K562 (cell line): ENCODE measurements around the gene SERPING1. TPM values are rescaled to one million over a fixed set of nuclear protein-coding genes. Genes with fewer than 3 reads are reported as not detected.

ENCODE experiments used
- CAMTA2 ChIP-seq: fragments of 250-450 bp; sonication (Bioruptor Pico); conservative IDR thresholded peaks from 2 replicates; pipeline ENCODE4 v1.5.1; 2022
- CBX8 ChIP-seq: fragments of 200-600 bp; sonication (generic); IDR thresholded peaks from 2 replicates; pipeline ENCODE4 v1.6.1; 2012; ENCODE audit warnings: borderline replicate concordance, mixed run types, low read depth, mild to moderate bottlenecking, moderate library complexity, mixed read lengths, low read length, control low read depth, inconsistent platforms; ENCODE audit not compliant: poor library complexity, severe bottlenecking; ENCODE audit errors: extremely low read depth
- CGGBP1 ChIP-seq: fragments of 250-450 bp; sonication (Bioruptor Pico); IDR thresholded peaks from 2 replicates; pipeline ENCODE4 v1.9.0; 2021; ENCODE audit warnings: mild to moderate bottlenecking
- DPF2 ChIP-seq: fragments of 450-650 bp; IDR thresholded peaks from 2 replicates; pipeline ENCODE4 v1.6.1; 2016
- EGR1 ChIP-seq: fragments of 450-650 bp; conservative IDR thresholded peaks from 2 replicates; pipeline ENCODE4 v1.6.1; 2017; ENCODE audit warnings: mild to moderate bottlenecking
- ELF4 ChIP-seq: fragments of 450-650 bp; formaldehyde crosslinking; IDR thresholded peaks from 2 replicates; pipeline ENCODE4 v1.4.0; 2022; ENCODE audit warnings: missing genetic modification characterization
- HCFC1 ChIP-seq: IDR thresholded peaks from 2 replicates; pipeline ENCODE4 v1.6.1; 2012; ENCODE audit warnings: low read depth, low read length, improper control_type of control experiment
- KAT7 ChIP-seq: sonication (generic); formaldehyde crosslinking; IDR thresholded peaks from 2 replicates; pipeline ENCODE4 v1.8.0; 2022; ENCODE audit warnings: missing genetic modification reagents, mild to moderate bottlenecking, borderline replicate concordance
- KHSRP ChIP-seq: fragments of 450-650 bp; IDR thresholded peaks from 2 replicates; pipeline ENCODE4 v1.6.1; 2017
- NELFE ChIP-seq: IDR thresholded peaks from 2 replicates; pipeline ENCODE4 v1.6.1; 2011; ENCODE audit warnings: mild to moderate bottlenecking; ENCODE audit not compliant: insufficient read depth, insufficient read length
- NONO ChIP-seq, 2 experiments: fragments of 200-400 bp in 1 of 2; fragments of 450-650 bp in 1 of 2; formaldehyde crosslinking in 1 of 2; IDR thresholded peaks; 2 replicates each; pipeline ENCODE4 v1.6.1; 2017; ENCODE audit warnings: low read depth in 2 of 2, mild to moderate bottlenecking in 2 of 2, moderate library complexity in 2 of 2, low read length in 1 of 2
- PYGO2 ChIP-seq: fragments of 450-650 bp; IDR thresholded peaks from 2 replicates; pipeline ENCODE4 v1.6.1; 2016; ENCODE audit warnings: mild to moderate bottlenecking, missing genetic modification characterization, moderate library complexity, missing compliant biosample characterization
- RBM22 ChIP-seq: fragments of 200-400 bp; formaldehyde crosslinking; IDR thresholded peaks from 2 replicates; pipeline ENCODE4 v1.6.1; 2018; ENCODE audit warnings: low read length, low read depth; ENCODE audit not compliant: poor library complexity, severe bottlenecking
- RBM25 ChIP-seq: fragments of 200-400 bp; formaldehyde crosslinking; IDR thresholded peaks from 2 replicates; pipeline ENCODE4 v1.6.1; 2018; ENCODE audit warnings: low read length, low read depth, moderate library complexity; ENCODE audit not compliant: severe bottlenecking
- RBM34 ChIP-seq: fragments of 200-400 bp; formaldehyde crosslinking; IDR thresholded peaks from 2 replicates; pipeline ENCODE4 v1.6.1; 2018; ENCODE audit warnings: low read length, borderline replicate concordance; ENCODE audit not compliant: insufficient read depth
- SOX6 ChIP-seq: fragments of 450-650 bp; IDR thresholded peaks from 2 replicates; pipeline ENCODE4 v1.6.1; 2014; ENCODE audit warnings: mild to moderate bottlenecking
- TAF9B ChIP-seq: fragments of 450-650 bp; IDR thresholded peaks from 2 replicates; pipeline ENCODE4 v1.6.1; 2018; ENCODE audit warnings: mild to moderate bottlenecking; ENCODE audit not compliant: partially characterized antibody
- YY1 ChIP-seq, 3 experiments: IDR thresholded peaks; 2 replicates each; pipeline ENCODE4 v1.6.1; 2011; ENCODE audit warnings: low read length in 2 of 3, mild to moderate bottlenecking in 2 of 3, moderate library complexity in 2 of 3, borderline replicate concordance in 1 of 3, control low read depth in 1 of 3, low read depth in 1 of 3; ENCODE audit not compliant: insufficient read depth in 3 of 3, insufficient replicate concordance in 2 of 3, control insufficient read depth in 1 of 3, insufficient read length in 1 of 3; ENCODE audit errors: extremely low read depth in 1 of 3
- ZNF280A ChIP-seq: fragments of 450-650 bp; IDR thresholded peaks from 2 replicates; pipeline ENCODE4 v1.6.1; 2018; ENCODE audit warnings: mild to moderate bottlenecking, low read depth; ENCODE audit not compliant: partially characterized antibody
- ZSCAN32 ChIP-seq: fragments of 450-650 bp; formaldehyde crosslinking; IDR thresholded peaks from 2 replicates; pipeline ENCODE4 v1.4.0; 2020; ENCODE audit warnings: mild to moderate bottlenecking, moderate library complexity
- polyA plus RNA-seq, 8 experiments: library from polyadenylated mRNA; depleted of rRNA in 4 of 8; stranded (reverse) in 5 of 8; unstranded in 3 of 8; fragments of >200 nt; fragmentation: Nextera tagmentation in 2 of 8; fragmentation: Illumina TruSeq in 1 of 8; extraction: Ambion mirVana in 2 of 8; extraction: Trizol in 1 of 8; gene quantifications; 2 replicates each; pipeline versions ENCODE4 v1.2.1 to v1.2.3, GENCODE V29; 2011 to 2014; ENCODE audit warnings: inconsistent platforms in 1 of 8, missing spikeins in 1 of 8
- total RNA-seq, 7 experiments: library from RNA; depleted of rRNA in 6 of 7; stranded (reverse); fragments of >200 nt in 6 of 7; fragmentation: Illumina TruSeq in 2 of 7; extraction: Trizol in 2 of 7; gene quantifications; 2 replicates each; pipeline versions ENCODE4 v1.2.1 to v1.2.3, GENCODE V29; 2011 to 2021; ENCODE audit warnings: low replicate concordance in 1 of 7
- TF ChIP-seq, protein P1 (sequence below): sonication (generic); formaldehyde crosslinking; IDR thresholded peaks from 2 replicates; pipeline ENCODE4 v1.8.0; 2022; ENCODE audit warnings: mild to moderate bottlenecking, missing genetic modification reagents

The SERPING1 gene
- total and polyA plus RNA-seq, 9 of the 15 experiments (the other 6 are each of a cell fraction or from before 2014, with no cell fraction given): 0.10 to 1.00 (median 0.21) TPM; not detected in 2

- TF ChIP-seq NELFE (no peak), CBX8 (no peak), RBM34 (no peak), ZNF280A (no peak), KAT7 (CRISPR knock-in tag) (0 out of 2 replicates have a peak, but pooled peaks have one; percentile 35), SOX6 (no peak), ELF4 (peak; percentile 87), ZSCAN32 (no peak), KHSRP (no peak), DPF2 (peak; percentile 40; the same call in 1 of the 2 replicates), CGGBP1 (CRISPR knock-in tag) (no peak), RBM22 (no peak), CAMTA2 (CRISPR knock-in tag) (no peak), TAF9B (no peak), RBM25 (no peak), NONO (IDR thresholded peaks at IDR 0.05; ENCODE audit: low read depth in 2 of 2, low read length in 1 of 2) (no peak), EGR1 (peak; percentile 24; the same call in 1 of the 2 replicates), YY1 (IDR thresholded peaks at IDR 0.05; ENCODE audit: borderline replicate concordance in 1 of 3, control insufficient read depth in 1 of 3, extremely low read depth in 1 of 3, insufficient read depth in 3 of 3, insufficient read length in 1 of 3, insufficient replicate concordance in 2 of 3, low read depth in 1 of 3, low read length in 2 of 3) (no peak), HCFC1 (no peak), PYGO2 (no peak)
- TF ChIP-seq, protein P1, sequence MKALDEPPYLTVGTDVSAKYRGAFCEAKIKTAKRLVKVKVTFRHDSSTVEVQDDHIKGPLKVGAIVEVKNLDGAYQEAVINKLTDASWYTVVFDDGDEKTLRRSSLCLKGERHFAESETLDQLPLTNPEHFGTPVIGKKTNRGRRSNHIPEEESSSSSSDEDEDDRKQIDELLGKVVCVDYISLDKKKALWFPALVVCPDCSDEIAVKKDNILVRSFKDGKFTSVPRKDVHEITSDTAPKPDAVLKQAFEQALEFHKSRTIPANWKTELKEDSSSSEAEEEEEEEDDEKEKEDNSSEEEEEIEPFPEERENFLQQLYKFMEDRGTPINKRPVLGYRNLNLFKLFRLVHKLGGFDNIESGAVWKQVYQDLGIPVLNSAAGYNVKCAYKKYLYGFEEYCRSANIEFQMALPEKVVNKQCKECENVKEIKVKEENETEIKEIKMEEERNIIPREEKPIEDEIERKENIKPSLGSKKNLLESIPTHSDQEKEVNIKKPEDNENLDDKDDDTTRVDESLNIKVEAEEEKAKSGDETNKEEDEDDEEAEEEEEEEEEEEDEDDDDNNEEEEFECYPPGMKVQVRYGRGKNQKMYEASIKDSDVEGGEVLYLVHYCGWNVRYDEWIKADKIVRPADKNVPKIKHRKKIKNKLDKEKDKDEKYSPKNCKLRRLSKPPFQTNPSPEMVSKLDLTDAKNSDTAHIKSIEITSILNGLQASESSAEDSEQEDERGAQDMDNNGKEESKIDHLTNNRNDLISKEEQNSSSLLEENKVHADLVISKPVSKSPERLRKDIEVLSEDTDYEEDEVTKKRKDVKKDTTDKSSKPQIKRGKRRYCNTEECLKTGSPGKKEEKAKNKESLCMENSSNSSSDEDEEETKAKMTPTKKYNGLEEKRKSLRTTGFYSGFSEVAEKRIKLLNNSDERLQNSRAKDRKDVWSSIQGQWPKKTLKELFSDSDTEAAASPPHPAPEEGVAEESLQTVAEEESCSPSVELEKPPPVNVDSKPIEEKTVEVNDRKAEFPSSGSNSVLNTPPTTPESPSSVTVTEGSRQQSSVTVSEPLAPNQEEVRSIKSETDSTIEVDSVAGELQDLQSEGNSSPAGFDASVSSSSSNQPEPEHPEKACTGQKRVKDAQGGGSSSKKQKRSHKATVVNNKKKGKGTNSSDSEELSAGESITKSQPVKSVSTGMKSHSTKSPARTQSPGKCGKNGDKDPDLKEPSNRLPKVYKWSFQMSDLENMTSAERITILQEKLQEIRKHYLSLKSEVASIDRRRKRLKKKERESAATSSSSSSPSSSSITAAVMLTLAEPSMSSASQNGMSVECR (CRISPR knock-in tag): 0 out of 2 replicates have a peak, but pooled peaks have one; percentile 23
These were observed 52.6 kb downstream of the SERPING1 start, which contains the start of gene YPEL4 (continued) for GRCh38 chr11:57649826-57650738.
